Measurements from ENCODE around the gene PLEKHA5.
"Not testable (repeated sequence)": the region's sequence is repeated elsewhere in the genome, so short reads cannot be mapped to it uniquely, and the experiment has no call there.

The PLEKHA5 gene

DNA sequence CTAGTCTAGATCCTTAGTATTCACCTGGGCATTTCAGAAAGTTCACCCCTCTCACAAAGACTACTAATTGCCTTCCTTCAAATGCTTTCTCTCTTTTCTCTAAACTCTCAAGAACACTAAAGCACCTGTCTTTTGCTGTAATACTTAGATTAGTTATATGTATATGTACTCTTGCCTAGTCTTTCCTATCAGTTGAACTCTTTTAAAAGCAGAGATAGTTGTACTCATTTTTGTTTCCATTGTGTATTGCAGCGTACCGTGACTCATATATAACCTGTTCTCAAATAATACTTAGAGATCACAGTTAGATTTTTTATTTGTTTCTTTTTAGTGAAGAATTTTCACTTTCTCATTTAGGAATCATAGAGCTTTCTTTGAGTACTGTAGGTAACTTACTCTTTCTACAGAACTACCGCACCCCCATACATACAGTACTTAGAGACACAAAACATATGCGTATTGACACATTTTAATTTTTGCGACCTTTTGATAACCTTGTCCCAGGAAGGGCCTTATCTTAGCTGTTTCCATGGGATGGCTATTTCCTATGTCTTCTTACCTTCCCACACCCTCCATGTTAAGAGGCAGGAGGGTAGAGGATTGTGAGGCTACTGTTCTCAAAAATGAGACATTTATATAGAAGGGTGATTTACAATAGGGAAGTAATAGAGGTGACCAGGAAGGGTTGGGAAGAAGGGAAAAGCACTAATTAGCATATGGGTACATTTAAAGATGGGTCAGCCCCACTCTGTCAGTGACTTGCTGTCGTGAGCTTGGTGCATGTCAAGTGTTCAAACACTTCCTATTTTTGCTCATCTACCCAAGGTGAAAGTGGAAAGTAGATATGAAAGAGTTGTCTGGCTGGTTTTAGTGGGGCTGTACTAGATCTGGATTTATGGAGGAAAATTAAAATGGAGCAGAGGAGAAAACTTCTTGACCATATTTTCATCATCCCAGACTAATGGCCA is 74.3 kb downstream of the PLEKHA5 start:
- no peak for DNase-seq

GRCh38 chr12:19205120-19205519 is 75.6 kb downstream of the PLEKHA5 start:
- no peak for DNase-seq

DNA sequence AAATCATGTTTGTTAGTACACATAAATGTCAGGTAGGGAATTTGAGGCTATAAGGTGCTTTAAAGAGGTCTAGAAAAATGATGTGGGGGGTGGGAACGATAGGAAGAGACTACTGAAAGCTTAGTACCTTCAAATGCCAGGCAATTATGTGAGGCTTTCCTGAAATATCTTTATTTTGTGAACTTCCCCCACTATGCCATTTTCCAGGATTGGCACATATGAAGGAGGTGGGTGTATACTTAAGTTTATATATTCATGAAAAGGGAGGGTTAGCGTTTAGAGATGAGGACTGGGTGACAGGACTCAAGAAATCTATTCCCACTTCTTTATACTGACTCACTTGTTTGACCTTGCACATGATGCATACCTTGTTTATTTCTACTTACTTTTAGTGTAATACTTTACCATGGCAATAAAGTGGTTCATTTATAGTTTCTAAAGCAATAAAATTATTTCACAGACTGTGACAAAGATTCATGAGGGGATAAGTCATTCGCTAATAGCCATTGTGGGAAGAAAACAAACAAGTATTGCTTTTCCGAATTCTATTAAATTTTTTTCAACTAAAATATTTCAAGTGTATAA is 77.1 kb downstream of the PLEKHA5 start:
- no peak for DNase-seq

DNA sequence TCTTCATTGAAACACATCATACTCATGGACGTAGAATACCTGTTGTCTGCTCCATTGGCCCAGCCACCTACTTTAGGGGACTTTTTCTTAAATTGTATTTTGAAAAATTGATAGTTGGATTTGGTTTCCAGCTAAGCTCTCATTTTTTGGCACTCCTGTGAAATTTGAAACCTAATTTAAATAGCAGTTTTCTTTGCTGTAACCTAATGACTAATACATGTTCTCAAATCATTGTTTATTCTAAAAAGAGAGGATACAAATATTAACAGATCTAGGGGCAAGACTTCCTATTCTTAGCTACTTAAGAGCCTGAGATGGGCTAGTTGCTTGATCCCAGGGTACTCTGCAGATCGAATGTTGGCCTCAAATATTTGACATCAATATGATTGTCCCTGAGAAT is 78.9 kb downstream of the PLEKHA5 start:
- DNase-seq = no peak

GRCh38 chr12:19209661-19210060 is 80.1 kb downstream of the PLEKHA5 start:
- no peak for DNase-seq

- DNase-seq = no peak
Observed at GRCh38 chr12:19211802-19212201, 82.3 kb downstream of the PLEKHA5 start.

GRCh38 chr12:19212245-19212644 is 82.7 kb downstream of the PLEKHA5 start:
- DNase-seq = no peak

GRCh38 chr12:19214020-19214419 is 84.5 kb downstream of the PLEKHA5 start:
- no peak for DNase-seq

DNA sequence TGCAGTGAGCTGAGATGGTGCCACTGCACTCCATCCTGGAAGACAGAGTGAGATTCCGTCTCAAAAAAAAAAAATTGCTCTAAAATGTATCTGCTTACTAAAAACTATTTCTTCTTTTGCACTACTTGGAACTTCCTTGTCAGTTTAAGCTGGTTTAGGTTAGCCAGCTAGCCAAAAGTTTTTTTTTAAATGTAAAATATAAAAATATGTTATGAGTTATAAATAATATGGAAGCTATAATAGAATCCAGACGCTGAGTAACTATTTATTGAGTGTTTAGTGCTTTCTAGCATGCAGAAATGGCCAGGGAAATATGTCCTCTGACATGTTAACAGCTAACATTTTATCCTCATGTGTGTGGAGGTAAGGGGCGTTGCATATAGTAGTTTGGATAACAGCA is 85.6 kb downstream of the PLEKHA5 start:
- DNase-seq = no peak

- DNase-seq = no peak
Observed at GRCh38 chr12:19217446-19217845, 87.9 kb downstream of the PLEKHA5 start.

DNA sequence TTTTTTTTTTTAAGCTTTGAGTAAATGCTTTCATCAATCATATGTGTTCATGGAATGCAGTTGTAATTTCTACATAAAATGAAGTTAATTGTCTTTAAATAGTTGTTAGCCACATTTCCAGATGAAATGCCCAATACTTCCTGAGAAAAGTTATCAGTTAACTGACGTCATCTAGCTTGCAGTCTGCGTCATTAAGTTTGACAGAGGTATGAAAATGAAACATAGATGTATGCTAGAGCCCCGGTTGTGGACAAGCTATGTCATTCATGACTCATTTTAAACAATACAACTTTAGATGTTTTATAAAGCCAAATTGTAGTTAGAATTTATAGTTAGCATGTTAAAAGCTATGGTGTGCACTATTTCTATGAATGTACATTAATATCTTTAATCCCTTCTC is 90.7 kb downstream of the PLEKHA5 start:
- no peak for DNase-seq

GRCh38 chr12:19220852-19221466 is 91.4 kb downstream of the PLEKHA5 start:
- no peak for DNase-seq

DNA sequence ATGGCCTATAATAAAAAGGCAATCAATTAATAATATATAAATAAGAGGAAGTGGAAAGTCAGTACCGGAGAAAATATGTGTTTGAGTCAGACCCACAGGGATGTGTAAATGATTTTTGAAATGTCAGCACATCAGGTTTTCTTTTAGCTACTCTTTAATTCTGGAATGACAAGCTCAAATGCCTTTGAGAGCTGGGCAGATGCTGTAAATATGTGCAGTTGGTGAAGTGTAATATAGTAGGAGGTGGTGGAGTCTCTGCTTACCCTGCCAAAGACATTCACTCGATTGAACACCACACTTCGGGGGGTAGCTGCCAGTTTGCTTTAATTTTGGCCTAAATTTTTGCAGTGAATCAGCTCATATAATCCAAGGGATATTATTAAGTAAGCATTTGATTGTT is 93.0 kb downstream of the PLEKHA5 start:
- no peak for DNase-seq

- DNase-seq = no peak
Observed at GRCh38 chr12:19223018-19223417, 93.5 kb downstream of the PLEKHA5 start.

GRCh38 chr12:19223695-19224094 is 94.2 kb downstream of the PLEKHA5 start:
- DNase-seq = no peak

DNA sequence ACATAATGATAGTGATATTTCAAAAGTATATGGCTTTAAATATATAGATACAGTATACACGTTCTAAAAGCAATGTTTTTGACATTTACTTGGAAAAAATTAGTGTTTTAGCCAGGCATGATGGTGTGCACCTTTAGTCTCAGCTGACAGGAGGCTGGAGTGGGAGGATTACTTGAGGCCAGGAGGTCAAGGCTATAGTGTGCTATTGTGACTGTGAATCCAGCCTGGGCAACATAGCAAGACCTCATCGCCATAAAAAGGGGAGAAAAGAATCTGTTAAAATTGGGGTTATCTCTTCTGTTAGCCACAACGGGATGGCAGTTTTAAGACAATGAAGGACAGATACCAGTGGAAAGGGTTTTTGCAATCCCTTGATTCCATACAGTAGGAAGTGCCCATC is 95.2 kb downstream of the PLEKHA5 start:
- DNase-seq = no peak

GRCh38 chr12:19227190-19227879 is 97.8 kb downstream of the PLEKHA5 start:
- DNase-seq = no peak

- DNase-seq = no peak
Observed at GRCh38 chr12:19227880-19228210, 98.3 kb downstream of the PLEKHA5 start.

DNA sequence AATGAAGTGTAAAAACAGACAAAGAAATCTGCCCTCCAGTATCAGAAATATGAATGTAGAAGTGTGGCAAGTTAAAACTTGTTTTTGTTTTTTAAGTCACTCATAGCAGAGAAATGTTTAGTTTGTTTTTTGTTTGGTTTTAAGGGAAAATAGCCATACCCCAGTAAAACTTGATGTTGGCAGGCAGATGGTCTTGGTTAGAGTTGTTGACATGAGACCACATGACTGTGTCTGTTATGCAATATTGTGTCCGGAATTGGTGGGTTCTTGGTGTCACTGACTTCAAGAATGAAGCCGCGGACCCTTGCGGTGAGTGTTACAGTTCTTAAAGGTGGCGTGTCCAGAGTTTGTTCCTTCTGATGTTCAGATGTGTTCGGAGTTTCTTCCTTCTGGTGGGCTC is 99.5 kb downstream of the PLEKHA5 start:
- not testable (repeated sequence) for DNase-seq

- DNase-seq = no peak
Observed at GRCh38 chr12:19230299-19230866, 100.8 kb downstream of the PLEKHA5 start.

- no peak for DNase-seq
Observed at GRCh38 chr12:19230896-19231295, 101.4 kb downstream of the PLEKHA5 start.

DNA sequence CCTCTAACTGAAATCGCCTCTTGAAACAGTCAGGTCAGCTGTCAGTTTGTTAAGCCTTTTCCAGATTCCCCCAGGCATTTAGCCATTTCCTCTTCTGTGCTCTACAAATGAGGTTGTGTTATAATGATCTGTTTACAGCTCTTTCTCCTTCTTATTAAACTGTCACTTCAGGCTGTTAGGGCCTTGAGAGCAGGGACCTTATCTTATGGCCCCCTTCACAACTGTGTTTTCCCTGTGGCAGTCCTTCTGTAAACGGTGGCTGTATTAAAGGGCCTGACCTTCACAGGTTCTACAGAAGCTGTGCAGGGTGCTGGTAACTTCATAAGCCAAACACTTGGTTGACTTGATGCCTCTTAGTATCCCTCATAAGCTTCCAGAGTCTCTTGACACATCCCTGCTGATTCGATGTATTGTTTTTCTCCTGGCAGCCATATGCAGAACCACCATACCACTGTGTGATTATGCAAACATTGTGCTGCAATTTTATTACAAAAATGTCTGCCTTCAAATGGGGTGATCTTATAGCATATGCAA is 104.7 kb downstream of the PLEKHA5 start:
- no peak for DNase-seq

All from NCI-H526 treated with DMSO at 0.1 percent for 48 hours (cell line).